K562 (cell line): Measurements from ENCODE around the gene GFRA4. TPM values are rescaled to one million over a fixed set of nuclear protein-coding genes. Genes with fewer than 3 reads are reported as not detected.

Experiments
- ATAC-seq: fragments of 200-7000 bp; cut with Tn5 transposase; 3 replicates; pipeline ENCODE4 v1.9.1; 2020; ENCODE audit warnings: moderate library complexity
- BruUV-seq: library from RNA; stranded (reverse); fragments of 400-500 nt; replicated peaks from 2 replicates; lab custom pipeline; 2021; lab: Mats Ljungman, UMichigan
- CTCF ChIA-PET: fragments of 300-600 bp; formaldehyde crosslinking; extraction: SDS; loops from one replicate; lab custom pipeline; 2021; ENCODE audit warnings: low intra/inter-chr PET ratio; lab: Yijun Ruan, JAX
- POLR2A ChIA-PET: fragments of 300-600, 350-650 bp; sonication (Branson Sonifier 250); formaldehyde crosslinking; extraction: SDS; loops from one replicate; lab custom pipeline; 2021; ENCODE audit warnings: antibody characterized with exemption, inconsistent platforms; lab: Yijun Ruan, JAX
- DNase-seq, 4 experiments: peaks; one replicate each; pipeline versions ENCODE4 v3.0.0 to v3.0.0-alpha.2; 2011 to 2018; ENCODE audit warnings: low spot score in 3 of 4, mixed read lengths in 3 of 4; ENCODE audit errors: extremely low read depth in 1 of 4
- FAIRE-seq: peaks from 2 replicates; lab custom pipeline; 2011; peaks lifted over from hg19 to GRCh38; lab: Jason Lieb, UNC
- H2AFZ ChIP-seq: 2 replicates; pipeline ENCODE4 v1.6.0; 2011; ENCODE audit warnings: low read depth, low read length, control low read depth, inconsistent platforms
- H3K27ac ChIP-seq: fragments of 200-600 bp; 3 replicates; pipeline ENCODE4 v1.8.0; 2011; ENCODE audit warnings: low read depth, mild to moderate bottlenecking, control low read depth, inconsistent platforms, low read length, moderate library complexity, mixed read lengths; ENCODE audit errors: extremely low read depth
- H3K27me3 ChIP-seq, 2 experiments: fragments of 300-600 bp in 1 of 2; 2 replicates in 1 of 2; 3 replicates in 1 of 2; pipeline versions ENCODE4 v1.6.0 to v1.8.0; 2011; ENCODE audit warnings: inconsistent platforms in 2 of 2, low read length in 2 of 2, mild to moderate bottlenecking in 1 of 2, mixed read lengths in 1 of 2, moderate library complexity in 1 of 2; ENCODE audit not compliant: control insufficient read depth in 2 of 2, insufficient read depth in 2 of 2
- H3K36me3 ChIP-seq: fragments of 300-600 bp; 3 replicates; pipeline ENCODE4 v1.8.0; 2011; ENCODE audit warnings: mild to moderate bottlenecking, low read length, inconsistent platforms; ENCODE audit not compliant: control insufficient read depth, insufficient read depth
- H3K4me1 ChIP-seq, 2 experiments: fragments of 200-600 bp in 1 of 2; replicated peaks in 1 of 2; 2 replicates in 1 of 2; 3 replicates in 1 of 2; pipeline versions ENCODE4 v1.5.1 to v1.8.0; 2011; ENCODE audit warnings: inconsistent platforms in 2 of 2, low read length in 2 of 2, mild to moderate bottlenecking in 1 of 2, mixed read lengths in 1 of 2, moderate library complexity in 1 of 2; ENCODE audit not compliant: control insufficient read depth in 2 of 2, insufficient read depth in 2 of 2
- H3K4me2 ChIP-seq: 2 replicates; pipeline ENCODE4 v1.6.1; 2011; ENCODE audit warnings: low read length, control low read depth, inconsistent platforms, mixed read lengths; ENCODE audit not compliant: insufficient read depth
- H3K4me3 ChIP-seq: fragments of 200-600 bp; sonication (generic), shearing (Covaris generic); 2 replicates; pipeline ENCODE4 v1.5.1; 2016; ENCODE audit warnings: control low read depth, inconsistent platforms
- H3K79me2 ChIP-seq: fragments of 200-600 bp; 3 replicates; pipeline ENCODE4 v1.8.0; 2011; ENCODE audit warnings: low read length, inconsistent platforms; ENCODE audit not compliant: control insufficient read depth, insufficient read depth
- H3K9ac ChIP-seq, 2 experiments: 2 replicates each; pipeline versions ENCODE4 v1.6.0 to v1.6.1; 2011; ENCODE audit warnings: low read depth in 2 of 2, low read length in 2 of 2, control low read depth in 1 of 2, inconsistent platforms in 1 of 2, mild to moderate bottlenecking in 1 of 2, mixed read lengths in 1 of 2; ENCODE audit not compliant: insufficient read depth in 1 of 2
- H3K9me1 ChIP-seq: one replicate; pipeline ENCODE4 v1.6.0; 2011; ENCODE audit warnings: inconsistent platforms, mild to moderate bottlenecking, low read length, moderate library complexity; ENCODE audit not compliant: control insufficient read depth, insufficient read depth
- H3K9me3 ChIP-seq: replicated peaks from 2 replicates; pipeline ENCODE4 v1.5.1; 2011; ENCODE audit warnings: low read depth, low read length, inconsistent platforms; ENCODE audit not compliant: control insufficient read depth, insufficient read depth
- H4K20me1 ChIP-seq: replicated peaks from 2 replicates; pipeline ENCODE4 v1.6.1; 2011; ENCODE audit warnings: low read length, inconsistent platforms, mixed read lengths; ENCODE audit not compliant: control insufficient read depth, insufficient read depth
- ELF1 ChIP-seq: fragments of 200-800 bp; sonication (Bioruptor generic); IDR thresholded peaks from 2 replicates; pipeline ENCODE4 v1.6.1; 2016; ENCODE audit warnings: missing genetic modification characterization, missing compliant biosample characterization
- HMG20A ChIP-seq: fragments of 450-650 bp; formaldehyde crosslinking; conservative IDR thresholded peaks from 2 replicates; pipeline ENCODE4 v1.4.0; 2020; ENCODE audit warnings: mild to moderate bottlenecking, mixed read lengths
- JUNB ChIP-seq: fragments of 450-650 bp; formaldehyde crosslinking; conservative IDR thresholded peaks from 2 replicates; pipeline ENCODE4 v1.4.0; 2020; ENCODE audit warnings: mild to moderate bottlenecking
- L3MBTL2 ChIP-seq: fragments of 450-650 bp; IDR thresholded peaks from 2 replicates; pipeline ENCODE4 v1.6.1; 2016; ENCODE audit warnings: mild to moderate bottlenecking, moderate library complexity
- POLR3G ChIP-seq: IDR thresholded peaks from 2 replicates; pipeline ENCODE4 v1.6.1; 2011; ENCODE audit not compliant: insufficient read length, insufficient replicate concordance; ENCODE audit errors: extremely low read depth
- RBM25 ChIP-seq: fragments of 200-400 bp; formaldehyde crosslinking; IDR thresholded peaks from 2 replicates; pipeline ENCODE4 v1.6.1; 2018; ENCODE audit warnings: low read length, low read depth, moderate library complexity; ENCODE audit not compliant: severe bottlenecking
- SRSF9 ChIP-seq: fragments of 200-400 bp; formaldehyde crosslinking; IDR thresholded peaks from 2 replicates; pipeline ENCODE4 v1.6.1; 2017; ENCODE audit warnings: low read depth, low read length, borderline replicate concordance
- ZNF174 ChIP-seq: fragments of 250-450 bp; sonication (Bioruptor Pico); IDR thresholded peaks from 2 replicates; pipeline ENCODE4 v1.4.0; 2020; ENCODE audit warnings: mild to moderate bottlenecking
- WGBS: fragments of 100-300 bp; shearing (Covaris generic); methylation state at CpG from one replicate; pipeline ENCODE4 v1.1.6; 2016; ENCODE audit warnings: low coverage, mixed read lengths; ENCODE audit not compliant: insufficient coverage; ENCODE audit errors: missing lambda C conversion rate; 5-methylcytosine and 5-hydroxymethylcytosine counted together
- in situ Hi-C: fragments of 300-500 bp; cut with MboI; formaldehyde crosslinking; loops from 4 replicates; pipeline ENCODE4 v1.15.0; 2018; ENCODE audit warnings: inconsistent platforms, mixed read lengths
- intact Hi-C: fragments of 100-400 bp; cut with micrococcal nuclease; formaldehyde crosslinking; loops from 2 replicates; pipeline ENCODE4 v1.14.2; 2022
- polyA plus RNA-seq, 8 experiments: library from polyadenylated mRNA; depleted of rRNA in 4 of 8; stranded (reverse) in 5 of 8; unstranded in 3 of 8; fragments of >200 nt; fragmentation: Nextera tagmentation in 2 of 8; fragmentation: Illumina TruSeq in 1 of 8; extraction: Ambion mirVana in 2 of 8; extraction: Trizol in 1 of 8; gene quantifications; 2 replicates each; pipeline versions ENCODE4 v1.2.1 to v1.2.3, GENCODE V29; 2011 to 2014; ENCODE audit warnings: inconsistent platforms in 1 of 8, missing spikeins in 1 of 8
- total RNA-seq, 7 experiments: library from RNA; depleted of rRNA in 6 of 7; stranded (reverse); fragments of >200 nt in 6 of 7; fragmentation: Illumina TruSeq in 2 of 7; extraction: Trizol in 2 of 7; gene quantifications; 2 replicates each; pipeline versions ENCODE4 v1.2.1 to v1.2.3, GENCODE V29; 2011 to 2021; ENCODE audit warnings: low replicate concordance in 1 of 7
- TF ChIP-seq, protein P1 (sequence below): sonication (generic); formaldehyde crosslinking; IDR thresholded peaks from 2 replicates; pipeline ENCODE4 v1.8.1; 2023; ENCODE audit warnings: mild to moderate bottlenecking, missing genetic modification reagents
- TF ChIP-seq, protein P2 (sequence below): fragments of 150-350 bp; conservative IDR thresholded peaks from 2 replicates; pipeline ENCODE4 v1.6.1; 2014; ENCODE audit warnings: low read length
- TF ChIP-seq, protein P3 (sequence below): fragments of 200-800 bp; sonication (Bioruptor generic); IDR thresholded peaks from 2 replicates; pipeline ENCODE4 v1.6.1; 2016; ENCODE audit warnings: missing genetic modification characterization, missing compliant biosample characterization

GFRA4 gene
- total and polyA plus RNA-seq, 9 of the 15 experiments (the other 6 are each of a cell fraction or from before 2014, with no cell fraction given), result not detected

DNA sequence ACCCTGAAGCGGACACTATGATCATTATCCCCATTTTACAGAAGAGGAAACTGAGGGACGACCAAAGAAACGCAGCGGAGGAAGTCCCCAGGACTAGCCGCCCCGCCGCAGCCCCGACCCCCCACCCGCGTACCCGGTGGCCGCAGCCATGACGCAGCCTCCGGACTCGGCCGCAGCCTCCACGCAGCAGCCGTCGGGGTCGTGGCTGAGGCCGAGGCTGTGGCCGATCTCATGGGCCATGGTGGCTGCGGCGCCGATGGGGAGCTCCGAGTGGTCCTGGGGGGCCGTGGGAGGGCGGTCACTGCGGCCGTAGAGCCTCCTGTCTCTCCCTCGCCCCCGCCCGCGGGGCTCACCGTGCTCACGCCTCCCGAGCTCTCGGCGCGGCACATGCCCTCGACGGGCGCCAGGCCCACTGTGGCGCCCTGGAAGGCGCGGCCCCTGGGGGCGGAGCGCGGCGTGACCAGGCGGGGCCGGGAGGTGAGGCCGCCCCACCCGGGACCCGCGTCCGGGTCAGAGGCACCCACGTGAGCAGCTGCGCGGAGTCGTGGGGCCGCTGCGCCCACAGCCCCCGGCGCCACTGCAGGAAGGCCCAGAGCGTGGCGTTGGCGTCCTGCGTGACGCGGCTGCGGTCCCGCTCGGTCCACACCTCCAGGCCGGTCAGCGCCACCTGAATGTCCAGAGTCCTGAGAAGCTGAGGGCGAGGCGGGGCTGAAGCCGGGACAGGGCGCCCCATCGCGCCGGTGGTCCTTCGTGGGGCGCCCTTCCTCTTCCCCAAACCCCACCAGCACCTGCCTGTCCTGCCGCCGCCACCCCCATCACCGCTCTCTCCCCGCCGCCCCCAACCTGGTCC lies 10.2 kb upstream of the GFRA4 start:
- H3K4me1 ChIP-seq, result peaks cover 0 to 30% of the 10 kb centered on the region in 2 experiments; a peak in 2 of 5 replicates
- CTCF ChIA-PET, result no interaction called here
- BruUV-seq, result no TSS peak
- no peak overlapping the region for H3K4me2 ChIP-seq
- no peak overlapping the region for H2AFZ ChIP-seq
- H3K27ac ChIP-seq, result no peak overlapping the region
- H3K9me3 ChIP-seq, result no peaks in the 10 kb centered on the region
- no peak overlapping the region for H3K4me3 ChIP-seq
- ATAC-seq (no peak), DNase-seq (peak in 2 of 4 experiments; percentile 61 to 64), FAIRE-seq (no peak)
- WGBS, result 30% methylated on average over 11 of the region's 90 CpGs
- intact Hi-C loops (loop anchor here (10.0 kb wide), 1 partner anchor 111 kb away; the partner anchor contains the start of genes CENPB and SPEF1), in situ Hi-C loops (no loop called here)
- no peaks in the 10 kb centered on the region for H3K9me1 ChIP-seq
- POLR2A ChIA-PET, result interaction anchor here (0.9 kb wide), 1 partner anchor 31 kb away, joined by 3 read pairs; no protein-coding TSS in a partner anchor
- H3K27me3 ChIP-seq, result peaks cover 2 to 44% of the 10 kb centered on the region in 2 experiments; a peak in 3 of 5 replicates
- H3K79me2 ChIP-seq, result no peaks in the 10 kb centered on the region
- H3K36me3 ChIP-seq, result no peaks in the 10 kb centered on the region
- H4K20me1 ChIP-seq, result 0 out of 2 replicates have a peak, but pooled peaks cover 6% of the 10 kb centered on the region
- no peak overlapping the region for H3K9ac ChIP-seq
- TF ChIP-seq RBM25, result peak; percentile 13
- no peak for TF ChIP-seq ZNF174 (CRISPR knock-in tag)
- TF ChIP-seq, protein P1, sequence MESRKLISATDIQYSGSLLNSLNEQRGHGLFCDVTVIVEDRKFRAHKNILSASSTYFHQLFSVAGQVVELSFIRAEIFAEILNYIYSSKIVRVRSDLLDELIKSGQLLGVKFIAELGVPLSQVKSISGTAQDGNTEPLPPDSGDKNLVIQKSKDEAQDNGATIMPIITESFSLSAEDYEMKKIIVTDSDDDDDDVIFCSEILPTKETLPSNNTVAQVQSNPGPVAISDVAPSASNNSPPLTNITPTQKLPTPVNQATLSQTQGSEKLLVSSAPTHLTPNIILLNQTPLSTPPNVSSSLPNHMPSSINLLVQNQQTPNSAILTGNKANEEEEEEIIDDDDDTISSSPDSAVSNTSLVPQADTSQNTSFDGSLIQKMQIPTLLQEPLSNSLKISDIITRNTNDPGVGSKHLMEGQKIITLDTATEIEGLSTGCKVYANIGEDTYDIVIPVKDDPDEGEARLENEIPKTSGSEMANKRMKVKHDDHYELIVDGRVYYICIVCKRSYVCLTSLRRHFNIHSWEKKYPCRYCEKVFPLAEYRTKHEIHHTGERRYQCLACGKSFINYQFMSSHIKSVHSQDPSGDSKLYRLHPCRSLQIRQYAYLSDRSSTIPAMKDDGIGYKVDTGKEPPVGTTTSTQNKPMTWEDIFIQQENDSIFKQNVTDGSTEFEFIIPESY (CRISPR knock-in tag), result peak; percentile 24; the same call in 1 of the 2 replicates
- no peak for TF ChIP-seq ELF1 (tag)
- no peak for TF ChIP-seq L3MBTL2
- no peak for TF ChIP-seq SRSF9
- TF ChIP-seq POLR3G, result no peak
- TF ChIP-seq, protein P2, sequence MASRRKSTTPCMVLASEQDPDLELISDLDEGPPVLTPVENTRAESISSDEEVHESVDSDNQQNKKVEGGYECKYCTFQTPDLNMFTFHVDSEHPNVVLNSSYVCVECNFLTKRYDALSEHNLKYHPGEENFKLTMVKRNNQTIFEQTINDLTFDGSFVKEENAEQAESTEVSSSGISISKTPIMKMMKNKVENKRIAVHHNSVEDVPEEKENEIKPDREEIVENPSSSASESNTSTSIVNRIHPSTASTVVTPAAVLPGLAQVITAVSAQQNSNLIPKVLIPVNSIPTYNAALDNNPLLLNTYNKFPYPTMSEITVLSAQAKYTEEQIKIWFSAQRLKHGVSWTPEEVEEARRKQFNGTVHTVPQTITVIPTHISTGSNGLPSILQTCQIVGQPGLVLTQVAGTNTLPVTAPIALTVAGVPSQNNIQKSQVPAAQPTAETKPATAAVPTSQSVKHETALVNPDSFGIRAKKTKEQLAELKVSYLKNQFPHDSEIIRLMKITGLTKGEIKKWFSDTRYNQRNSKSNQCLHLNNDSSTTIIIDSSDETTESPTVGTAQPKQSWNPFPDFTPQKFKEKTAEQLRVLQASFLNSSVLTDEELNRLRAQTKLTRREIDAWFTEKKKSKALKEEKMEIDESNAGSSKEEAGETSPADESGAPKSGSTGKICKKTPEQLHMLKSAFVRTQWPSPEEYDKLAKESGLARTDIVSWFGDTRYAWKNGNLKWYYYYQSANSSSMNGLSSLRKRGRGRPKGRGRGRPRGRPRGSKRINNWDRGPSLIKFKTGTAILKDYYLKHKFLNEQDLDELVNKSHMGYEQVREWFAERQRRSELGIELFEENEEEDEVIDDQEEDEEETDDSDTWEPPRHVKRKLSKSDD, result no peak
- TF ChIP-seq JUNB (CRISPR knock-in tag), result no peak
- TF ChIP-seq HMG20A (CRISPR knock-in tag), result no peak
- TF ChIP-seq, protein P3, sequence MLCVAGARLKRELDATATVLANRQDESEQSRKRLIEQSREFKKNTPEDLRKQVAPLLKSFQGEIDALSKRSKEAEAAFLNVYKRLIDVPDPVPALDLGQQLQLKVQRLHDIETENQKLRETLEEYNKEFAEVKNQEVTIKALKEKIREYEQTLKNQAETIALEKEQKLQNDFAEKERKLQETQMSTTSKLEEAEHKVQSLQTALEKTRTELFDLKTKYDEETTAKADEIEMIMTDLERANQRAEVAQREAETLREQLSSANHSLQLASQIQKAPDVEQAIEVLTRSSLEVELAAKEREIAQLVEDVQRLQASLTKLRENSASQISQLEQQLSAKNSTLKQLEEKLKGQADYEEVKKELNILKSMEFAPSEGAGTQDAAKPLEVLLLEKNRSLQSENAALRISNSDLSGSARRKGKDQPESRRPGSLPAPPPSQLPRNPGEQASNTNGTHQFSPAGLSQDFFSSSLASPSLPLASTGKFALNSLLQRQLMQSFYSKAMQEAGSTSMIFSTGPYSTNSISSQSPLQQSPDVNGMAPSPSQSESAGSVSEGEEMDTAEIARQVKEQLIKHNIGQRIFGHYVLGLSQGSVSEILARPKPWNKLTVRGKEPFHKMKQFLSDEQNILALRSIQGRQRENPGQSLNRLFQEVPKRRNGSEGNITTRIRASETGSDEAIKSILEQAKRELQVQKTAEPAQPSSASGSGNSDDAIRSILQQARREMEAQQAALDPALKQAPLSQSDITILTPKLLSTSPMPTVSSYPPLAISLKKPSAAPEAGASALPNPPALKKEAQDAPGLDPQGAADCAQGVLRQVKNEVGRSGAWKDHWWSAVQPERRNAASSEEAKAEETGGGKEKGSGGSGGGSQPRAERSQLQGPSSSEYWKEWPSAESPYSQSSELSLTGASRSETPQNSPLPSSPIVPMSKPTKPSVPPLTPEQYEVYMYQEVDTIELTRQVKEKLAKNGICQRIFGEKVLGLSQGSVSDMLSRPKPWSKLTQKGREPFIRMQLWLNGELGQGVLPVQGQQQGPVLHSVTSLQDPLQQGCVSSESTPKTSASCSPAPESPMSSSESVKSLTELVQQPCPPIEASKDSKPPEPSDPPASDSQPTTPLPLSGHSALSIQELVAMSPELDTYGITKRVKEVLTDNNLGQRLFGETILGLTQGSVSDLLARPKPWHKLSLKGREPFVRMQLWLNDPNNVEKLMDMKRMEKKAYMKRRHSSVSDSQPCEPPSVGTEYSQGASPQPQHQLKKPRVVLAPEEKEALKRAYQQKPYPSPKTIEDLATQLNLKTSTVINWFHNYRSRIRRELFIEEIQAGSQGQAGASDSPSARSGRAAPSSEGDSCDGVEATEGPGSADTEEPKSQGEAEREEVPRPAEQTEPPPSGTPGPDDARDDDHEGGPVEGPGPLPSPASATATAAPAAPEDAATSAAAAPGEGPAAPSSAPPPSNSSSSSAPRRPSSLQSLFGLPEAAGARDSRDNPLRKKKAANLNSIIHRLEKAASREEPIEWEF, result no peak
